GM23248 (cell line): ENCODE data around the gene CCDC51. TPM values are rescaled to one million over a fixed set of nuclear protein-coding genes. Genes with fewer than 3 reads are reported as not detected.
A peak's percentile ranks its signal among the peaks of the same experiment; 100 is the strongest.

Source experiments
- DNase-seq: peaks from one replicate; pipeline ENCODE4 v3.0.0-alpha.2; 2015
- H2AFZ ChIP-seq: fragments of 200-600 bp; sonication (generic); 2 replicates; pipeline ENCODE4 v1.6.1; 2016; ENCODE audit warnings: antibody characterized with exemption
- H3F3A ChIP-seq: fragments of 200-600 bp; sonication (generic); 2 replicates; pipeline ENCODE4 v1.6.1; 2016; ENCODE audit warnings: mild to moderate bottlenecking, antibody characterized with exemption, mixed run types; ENCODE audit not compliant: insufficient read depth
- H3K27ac ChIP-seq: fragments of 200-600 bp; sonication (generic); 2 replicates; pipeline ENCODE4 v1.5.1; 2016; ENCODE audit warnings: mild to moderate bottlenecking
- H3K27me3 ChIP-seq: fragments of 200-600 bp; sonication (generic); replicated peaks from 2 replicates; pipeline ENCODE4 v1.6.1; 2016; ENCODE audit warnings: mild to moderate bottlenecking; ENCODE audit not compliant: insufficient read depth
- H3K36me3 ChIP-seq: fragments of 200-600 bp; sonication (generic); 2 replicates; pipeline ENCODE4 v1.6.1; 2016; ENCODE audit warnings: low read depth, mild to moderate bottlenecking
- H3K4me1 ChIP-seq: fragments of 200-600 bp; sonication (generic); 2 replicates; pipeline ENCODE4 v1.6.1; 2016; ENCODE audit warnings: mild to moderate bottlenecking; ENCODE audit not compliant: insufficient read depth
- H3K4me2 ChIP-seq: fragments of 200-600 bp; sonication (generic); one replicate; pipeline ENCODE4 v1.6.1; 2016; ENCODE audit warnings: mild to moderate bottlenecking; ENCODE audit not compliant: unreplicated experiment
- H3K4me3 ChIP-seq: fragments of 200-600 bp; sonication (generic); 2 replicates; pipeline ENCODE4 v1.5.1; 2016; ENCODE audit warnings: mild to moderate bottlenecking
- H3K79me2 ChIP-seq: fragments of 200-600 bp; sonication (generic); 2 replicates; pipeline ENCODE4 v1.6.1; 2016; ENCODE audit warnings: mild to moderate bottlenecking; ENCODE audit not compliant: insufficient read depth
- H3K9ac ChIP-seq: fragments of 200-600 bp; sonication (generic); 2 replicates; pipeline ENCODE4 v1.6.1; 2016; ENCODE audit warnings: mild to moderate bottlenecking
- H3K9me2 ChIP-seq: fragments of 200-600 bp; sonication (generic); 2 replicates; pipeline ENCODE4 v1.6.1; 2016; ENCODE audit warnings: mixed run types, mild to moderate bottlenecking, moderate library complexity; ENCODE audit not compliant: insufficient read depth
- H3K9me3 ChIP-seq: fragments of 200-600 bp; sonication (generic); one replicate; pipeline ENCODE4 v1.6.1; 2017; ENCODE audit warnings: low read depth
- H4K20me1 ChIP-seq: fragments of 200-600 bp; sonication (generic); 2 replicates; pipeline ENCODE4 v1.6.0; 2016; ENCODE audit not compliant: insufficient read depth
- EZH2 ChIP-seq: fragments of 200-600 bp; sonication (generic); IDR thresholded peaks from 2 replicates; pipeline ENCODE4 v1.6.1; 2018; ENCODE audit warnings: antibody characterized with exemption, mild to moderate bottlenecking; ENCODE audit not compliant: insufficient read depth, poor library complexity, severe bottlenecking
- EZH2phosphoT487 ChIP-seq: fragments of 200-600 bp; sonication (generic); IDR thresholded peaks from 2 replicates; pipeline ENCODE4 v1.6.1; 2018; ENCODE audit warnings: antibody characterized with exemption, moderate library complexity, mild to moderate bottlenecking, low read depth; ENCODE audit not compliant: insufficient read depth
- WGBS, 2 experiments: methylation state at CpG; one replicate each; pipeline ENCODE4 v1.1.6; 2015 to 2017; ENCODE audit warnings: low lambda C conversion rate in 2 of 2, low coverage in 1 of 2; ENCODE audit errors: missing lambda C conversion rate in 2 of 2; 5-methylcytosine and 5-hydroxymethylcytosine counted together
- in situ Hi-C: fragments of 300-500 bp; cut with MboI; formaldehyde crosslinking; loops from 2 replicates; pipeline ENCODE4 v1.15.0; 2020
- polyA plus RNA-seq: library from polyadenylated mRNA; unstranded; fragments of >200 nt; fragmentation: Nextera tagmentation; extraction: Ambion mirVana; gene quantifications from 2 replicates; pipeline ENCODE4 v1.2.1, GENCODE V29; 2016
- total RNA-seq: library from RNA; depleted of rRNA; stranded (reverse); fragments of >200 nt; shearing (Covaris generic); gene quantifications from 2 replicates; pipeline ENCODE4 v1.2.3, GENCODE V29; 2014

CCDC51 gene
- total and polyA plus RNA-seq, 2 experiments from 2014 or later: 10.1 to 14.0 TPM

GRCh38 chr3:48408823-48409281, 31.1 kb downstream of the CCDC51 start:
- Histone ChIP-seq H3K27me3 (no peaks in the 10 kb centered on the region), H3K27ac (no peak overlapping the region), H3K9me3 (no peaks in the 10 kb centered on the region), H3K36me3 (no peaks in the 10 kb centered on the region), H3F3A (no peaks in the 10 kb centered on the region), H2AFZ (no peak overlapping the region), H3K4me1 (no peaks in the 10 kb centered on the region), H3K79me2 (no peaks in the 10 kb centered on the region), H3K4me3 (no peak overlapping the region), H3K9ac (no peak overlapping the region), H4K20me1 (no peaks in the 10 kb centered on the region), H3K4me2 (no peak overlapping the region), H3K9me2 (no peaks in the 10 kb centered on the region)
- peak; percentile 18 for DNase-seq
- 60 to 68% methylated on average over 4 of the region's 4 CpGs for WGBS, 2 experiments
- in situ Hi-C loops: no loop called here
- TF ChIP-seq EZH2phosphoT487 (no peak), EZH2 (no peak)

- H3K36me3 ChIP-seq: no peaks in the 10 kb centered on the region
- no peak overlapping the region for H2AFZ ChIP-seq
- H3K27me3 ChIP-seq: no peaks in the 10 kb centered on the region
- no peak overlapping the region for H3K9ac ChIP-seq
- no peaks in the 10 kb centered on the region for H3K9me2 ChIP-seq
- H3K9me3 ChIP-seq: no peaks in the 10 kb centered on the region
- in situ Hi-C loops: no loop called here
- DNase-seq: no peak
- H3K4me3 ChIP-seq: no peak overlapping the region
- no peaks in the 10 kb centered on the region for H3K79me2 ChIP-seq
- H3K27ac ChIP-seq: no peak overlapping the region
- H4K20me1 ChIP-seq: no peaks in the 10 kb centered on the region
- H3K4me1 ChIP-seq: peaks cover under 1% of the 10 kb centered on the region
- TF ChIP-seq EZH2: no peak
- no peak for TF ChIP-seq EZH2phosphoT487
- no peak overlapping the region for H3K4me2 ChIP-seq
- WGBS, 2 experiments: 81 to 88% methylated on average over 8 of the region's 8 CpGs
- H3F3A ChIP-seq: no peaks in the 10 kb centered on the region
Observed at GRCh38 chr3:48407542-48408099, 32.3 kb downstream of the CCDC51 start.

GRCh38 chr3:48406443-48407431, 33.2 kb downstream of the CCDC51 start:
- in situ Hi-C loops: no loop called here
- H3K79me2 ChIP-seq: no peaks in the 10 kb centered on the region

GRCh38 chr3:48405971-48406370, 33.9 kb downstream of the CCDC51 start:
- Histone ChIP-seq H3F3A (peaks cover 11% of the 10 kb centered on the region), H4K20me1 (no peaks in the 10 kb centered on the region), H3K4me3 (no peak overlapping the region), H3K27me3 (no peaks in the 10 kb centered on the region), H3K9me3 (no peaks in the 10 kb centered on the region), H3K79me2 (no peaks in the 10 kb centered on the region), H3K36me3 (no peaks in the 10 kb centered on the region), H3K4me2 (no peak overlapping the region), H3K9me2 (no peaks in the 10 kb centered on the region), H3K27ac (no peak overlapping the region), H2AFZ (no peak overlapping the region), H3K9ac (no peak overlapping the region), H3K4me1 (peaks cover 12% of the 10 kb centered on the region)
- no peak for DNase-seq
- TF ChIP-seq EZH2: no peak
- no peak for TF ChIP-seq EZH2phosphoT487
- in situ Hi-C loops: no loop called here
- 38 to 60% methylated on average over 1 of the region's 1 CpG for WGBS, 2 experiments

More at GRCh38 chr3:48406443-48407431, 33.2 kb downstream of the CCDC51 start:
- Histone ChIP-seq H3K27me3 (no peaks in the 10 kb centered on the region), H3K4me3 (no peak overlapping the region), H3K9ac (no peak overlapping the region), H3K4me2 (no peak overlapping the region), H3K27ac (no peak overlapping the region), H3K4me1 (peaks cover 8% of the 10 kb centered on the region), H4K20me1 (no peaks in the 10 kb centered on the region), H3K9me2 (no peaks in the 10 kb centered on the region), H3F3A (peaks cover 4% of the 10 kb centered on the region), H2AFZ (no peak overlapping the region), H3K9me3 (no peaks in the 10 kb centered on the region), H3K36me3 (no peaks in the 10 kb centered on the region)
- 88 to 89% methylated on average over 17 to 18 of the region's 18 CpGs for WGBS, 2 experiments
- DNase-seq: no peak
- TF ChIP-seq EZH2: no peak
